NCI-H524 treated with DMSO at 0.1 percent for 48 hours (cell line): ENCODE data around the gene COPG1.

ENCODE experiments used
- DNase-seq: peaks from one replicate; lab custom pipeline; 2025; lab: John Stamatoyannopoulos, UW

COPG1 gene

GRCh38 chr3:129314386-129315222 lies 65.2 kb downstream of the COPG1 start:
- DNase-seq = peak; percentile 70

- DNase-seq = no peak
Measured at GRCh38 chr3:129315223-129315997, 66.0 kb downstream of the COPG1 start.

GRCh38 chr3:129315998-129316247 lies 66.5 kb downstream of the COPG1 start:
- no peak for DNase-seq

GRCh38 chr3:129316248-129317013 lies 67.0 kb downstream of the COPG1 start:
- DNase-seq = peak; percentile 32

GRCh38 chr3:129317014-129317771 lies 67.8 kb downstream of the COPG1 start:
- DNase-seq = no peak

- DNase-seq = no peak
Measured at GRCh38 chr3:129317848-129318247, 68.4 kb downstream of the COPG1 start.

GRCh38 chr3:129318921-129319320 lies 69.5 kb downstream of the COPG1 start:
- DNase-seq = no peak

- DNase-seq = no peak
Measured at GRCh38 chr3:129320261-129320660, 70.9 kb downstream of the COPG1 start.

GRCh38 chr3:129320825-129321487 lies 71.5 kb downstream of the COPG1 start:
- DNase-seq = no peak

- DNase-seq = no peak
Measured at GRCh38 chr3:129321887-129322286, 72.5 kb downstream of the COPG1 start.

- DNase-seq = no peak
Measured at GRCh38 chr3:129323651-129324294, 74.4 kb downstream of the COPG1 start.

- DNase-seq = no peak
Measured at GRCh38 chr3:129324855-129325254, 75.4 kb downstream of the COPG1 start.

GRCh38 chr3:129325383-129325782 lies 76.0 kb downstream of the COPG1 start:
- DNase-seq = no peak

GRCh38 chr3:129326138-129326537 lies 76.7 kb downstream of the COPG1 start:
- no peak for DNase-seq

- DNase-seq = no peak
Measured at GRCh38 chr3:129326595-129326994, 77.2 kb downstream of the COPG1 start.
